Epithelial cell of esophagus (primary cell): Measurements from ENCODE around the gene OPN4.
A peak's percentile ranks its signal among the peaks of the same experiment; 100 is the strongest.

Experiments used
- DNase-seq: peaks from one replicate; pipeline ENCODE4 v3.0.0; 2010; ENCODE audit warnings: low read depth
- H3K4me3 ChIP-seq: 2 replicates; pipeline ENCODE4 v1.5.1; 2011; ENCODE audit warnings: mild to moderate bottlenecking, low read length, control low read depth
- CTCF ChIP-seq: IDR thresholded peaks from 2 replicates; pipeline ENCODE4 v1.5.1; 2011; ENCODE audit warnings: low read depth, mild to moderate bottlenecking, low read length, control low read depth, inconsistent platforms; ENCODE audit not compliant: insufficient read depth; ENCODE audit errors: missing control alignments

The OPN4 gene

GRCh38 chr10:86648704-86649427 lies 5.5 kb upstream of the OPN4 start:
- DNase-seq: peak; percentile 56
- TF ChIP-seq CTCF: no peak
- no peak overlapping the region for H3K4me3 ChIP-seq

- no peak overlapping the region for H3K4me3 ChIP-seq
- no peak for TF ChIP-seq CTCF
- DNase-seq: no peak
These were observed 4.7 kb upstream of the OPN4 start for GRCh38 chr10:86649471-86650150.

GRCh38 chr10:86650151-86650550 lies 4.2 kb upstream of the OPN4 start:
- DNase-seq: no peak
- no peak overlapping the region for H3K4me3 ChIP-seq
- TF ChIP-seq CTCF: no peak

GRCh38 chr10:86651021-86651471 lies 3.3 kb upstream of the OPN4 start:
- H3K4me3 ChIP-seq: no peak overlapping the region
- no peak for DNase-seq
- TF ChIP-seq CTCF: no peak

GRCh38 chr10:86651631-86652331 lies 2.6 kb upstream of the OPN4 start:
- no peak for DNase-seq
- no peak for TF ChIP-seq CTCF
- no peak overlapping the region for H3K4me3 ChIP-seq

- no peak for DNase-seq
- no peak overlapping the region for H3K4me3 ChIP-seq
- TF ChIP-seq CTCF: no peak
These were observed 1.8 kb upstream of the OPN4 start for GRCh38 chr10:86652361-86653202.
